Activated B cell treated with CpG ODN at 0.5 μM for 24 hours (primary cell): Measurements from ENCODE around the gene MMD2. TPM values are rescaled to one million over a fixed set of nuclear protein-coding genes. Genes with fewer than 3 reads are reported as not detected.
A peak's percentile ranks its signal among the peaks of the same experiment; 100 is the strongest.
"Not testable (repeated sequence)": the region's sequence is repeated elsewhere in the genome, so short reads cannot be mapped to it uniquely, and the experiment has no call there.

Experiments
- ATAC-seq: fragments of 200-7000 bp; cut with Tn5 transposase; one replicate; pipeline ENCODE4 v1.10.0; 2021; ENCODE audit warnings: low read depth, mild to moderate bottlenecking, moderate library complexity
- CTCF ChIA-PET: fragments of 350-600 bp; sonication (Branson Sonifier 250); formaldehyde crosslinking; loops from one replicate; lab custom pipeline; 2021; ENCODE audit warnings: antibody characterized with exemption; lab: Charles Lee
- POLR2A ChIA-PET: fragments of 350-600 bp; sonication (Branson Sonifier 250); formaldehyde crosslinking; loops from one replicate; lab custom pipeline; 2021; ENCODE audit warnings: antibody characterized with exemption; lab: Charles Lee
- DNase-seq: peaks from one replicate; pipeline ENCODE4 v3.0.0; 2022
- H3K27ac Mint-ChIP-seq: one replicate; pipeline ENCODE4 v1.8.0; 2020; ENCODE audit warnings: mixed read lengths
- H3K27me3 Mint-ChIP-seq: one replicate; pipeline ENCODE4 v1.8.0; 2021; ENCODE audit warnings: mixed read lengths
- H3K36me3 Mint-ChIP-seq: one replicate; pipeline ENCODE4 v1.8.0; 2021; ENCODE audit warnings: low read depth, mixed read lengths
- H3K4me1 Mint-ChIP-seq: one replicate; pipeline ENCODE4 v1.8.0; 2021; ENCODE audit warnings: mixed read lengths
- H3K4me3 Mint-ChIP-seq: one replicate; pipeline ENCODE4 v1.8.0; 2020; ENCODE audit warnings: mild to moderate bottlenecking, mixed read lengths
- H3K9me3 Mint-ChIP-seq: one replicate; pipeline ENCODE4 v1.8.0; 2020; ENCODE audit warnings: mixed read lengths
- CTCF ChIP-seq: fragments of 200-600 bp; IDR thresholded peaks from one replicate; pipeline ENCODE4 v1.8.0; 2022; ENCODE audit warnings: antibody characterized with exemption, mild to moderate bottlenecking
- intact Hi-C: fragments of 100-400 bp; cut with micrococcal nuclease; formaldehyde crosslinking; loops from one replicate; pipeline ENCODE4 v1.15.1; 2024
- total RNA-seq: library from RNA; stranded (reverse); gene quantifications from 2 replicates; pipeline ENCODE4 v1.2.3, GENCODE V29; 2022

The MMD2 gene
- total RNA-seq, 1 donor from 2014 or later = not detected

- POLR2A ChIA-PET = interaction anchor here (0.6 kb wide), 1 partner anchor 1472 kb away, joined by 12 read pairs; the partner anchor contains the start of gene DAGLB
- H3K4me3 Mint-ChIP-seq = peak overlapping the region; percentile 9
- H3K9me3 Mint-ChIP-seq, H3K27ac Mint-ChIP-seq, CTCF ChIA-PET, DNase-seq, H3K27me3 Mint-ChIP-seq, ATAC-seq: not testable (repeated sequence)
- peaks cover 42% of the 10 kb centered on the region for H3K36me3 Mint-ChIP-seq
- intact Hi-C loops = loop anchor here (2.0 to 10.0 kb wide), 2 partner anchors 91 to 183 kb away; partner anchors contain the start of gene RADIL
- peaks cover 21% of the 10 kb centered on the region for H3K4me1 Mint-ChIP-seq
These were observed 16.6 kb upstream of the MMD2 start for GRCh38 chr7:4975626-4976025.

DNA sequence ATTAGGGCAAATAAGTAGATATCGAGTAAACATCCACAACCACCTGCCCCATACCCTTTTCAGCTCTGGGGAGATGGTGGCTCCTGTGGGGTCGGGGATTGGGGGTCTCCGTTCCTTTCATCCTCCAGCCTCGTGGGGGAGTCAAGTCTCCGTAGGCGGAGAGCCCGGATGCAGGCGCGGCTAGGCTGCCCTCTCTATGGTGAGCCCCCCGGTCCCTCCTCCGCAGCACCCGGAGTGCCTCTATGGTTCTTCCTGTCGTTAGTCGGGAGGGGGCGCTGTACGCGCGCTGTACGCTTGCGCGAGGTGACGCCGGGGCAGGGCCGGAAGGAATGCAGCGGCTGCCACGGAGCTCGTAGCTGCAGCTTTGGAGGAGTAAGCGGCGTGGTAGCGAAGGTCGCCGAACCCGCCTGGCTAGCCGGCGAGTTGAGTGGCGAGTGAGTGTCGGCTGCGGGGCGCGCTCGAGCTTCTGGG is 14.8 kb upstream of the MMD2 start:
- H3K27me3 Mint-ChIP-seq = no peaks in the 10 kb centered on the region
- peak; percentile 50 for TF ChIP-seq CTCF
- POLR2A ChIA-PET = interaction anchor here (0.7 to 1.2 kb wide), 3 partner anchors 181 to 332 kb away, joined by 3 to 11 read pairs (median 5); partner anchors contain the start of gene AP5Z1
- intact Hi-C loops = loop anchor here (1.0 to 10.0 kb wide), 6 partner anchors 72 to 809 kb away; partner anchors contain the start of genes RADIL, RBAK and RNF216
- peak overlapping the region; percentile 97 for H3K27ac Mint-ChIP-seq
- no peaks in the 10 kb centered on the region for H3K9me3 Mint-ChIP-seq
- DNase-seq (peak; percentile 96), ATAC-seq (peak; percentile 96)
- peaks cover 21% of the 10 kb centered on the region for H3K4me1 Mint-ChIP-seq
- CTCF ChIA-PET = interaction anchor here (0.6 to 2.6 kb wide), 17 partner anchors 8 to 706 kb away, joined by 3 to 32 read pairs (median 4); partner anchors contain the start of gene RBAK
- peaks cover 30% of the 10 kb centered on the region for H3K36me3 Mint-ChIP-seq
- H3K4me3 Mint-ChIP-seq = peak overlapping the region; percentile 99

DNA sequence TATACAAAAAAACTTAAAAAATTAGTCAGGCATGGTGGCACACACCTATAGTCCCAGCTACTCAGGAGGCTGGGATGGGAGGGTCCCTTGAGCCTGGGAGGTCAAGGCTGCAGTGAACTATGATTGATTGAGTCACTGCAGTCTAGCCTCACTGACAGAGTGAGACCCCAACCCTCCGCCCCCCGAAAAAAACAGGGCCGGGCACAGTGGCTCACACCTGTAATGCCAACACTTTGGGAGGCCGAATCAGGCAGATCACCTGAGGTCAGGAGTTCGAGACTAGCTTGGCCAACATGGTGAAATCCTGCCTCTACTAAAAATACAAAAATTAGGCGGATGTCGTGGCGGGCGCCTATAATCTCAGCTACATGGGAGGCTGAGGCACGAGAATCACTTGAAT is 13.5 kb upstream of the MMD2 start:
- Mint-ChIP-seq H3K36me3 (peaks cover 18% of the 10 kb centered on the region), H3K4me1 (peaks cover 18% of the 10 kb centered on the region)
- not testable (repeated sequence) for H3K27ac Mint-ChIP-seq, H3K27me3 Mint-ChIP-seq, H3K9me3 Mint-ChIP-seq, ATAC-seq, DNase-seq, H3K4me3 Mint-ChIP-seq
- ChIA-PET POLR2A (interaction anchor here (0.9 kb wide), 1 partner anchor 459 kb away, joined by 5 read pairs; no protein-coding TSS in a partner anchor), CTCF (interaction anchor here (2.6 kb wide), 1 partner anchor 113 kb away, joined by 32 read pairs; no protein-coding TSS in a partner anchor)
- intact Hi-C loops = loop anchor here (5.0 to 10.0 kb wide), 3 partner anchors 88 to 810 kb away; partner anchors contain the start of genes RADIL and RNF216

GRCh38 chr7:4965295-4966022 is 6.5 kb upstream of the MMD2 start:
- Mint-ChIP-seq H3K4me3 (no peak overlapping the region), H3K27ac (no peak overlapping the region), H3K9me3 (no peaks in the 10 kb centered on the region), H3K36me3 (no peaks in the 10 kb centered on the region), H3K4me1 (no peaks in the 10 kb centered on the region), H3K27me3 (peaks cover 20% of the 10 kb centered on the region)
- no peak for DNase-seq
- intact Hi-C loops = no loop called here
- ATAC-seq = no peak
- ChIA-PET CTCF (interaction anchor here (1.0 kb wide), 1 partner anchor 9 kb away, joined by 4 read pairs; no protein-coding TSS in a partner anchor), POLR2A (no interaction called here)
- TF ChIP-seq CTCF = no peak

GRCh38 chr7:4964506-4964905 is 5.5 kb upstream of the MMD2 start:
- ChIA-PET POLR2A (no interaction called here), CTCF (no interaction called here)
- Mint-ChIP-seq H3K36me3 (no peaks in the 10 kb centered on the region), H3K27ac (no peak overlapping the region), H3K4me3 (no peak overlapping the region), H3K27me3 (peaks cover 20% of the 10 kb centered on the region), H3K4me1 (no peaks in the 10 kb centered on the region), H3K9me3 (no peaks in the 10 kb centered on the region)
- intact Hi-C loops = no loop called here
- DNase-seq (no peak), ATAC-seq (no peak)
- TF ChIP-seq CTCF = no peak
